Uterus (tissue), 4 donors: ENCODE data around the gene MYOZ1. TPM values are rescaled to one million over a fixed set of nuclear protein-coding genes. Genes with fewer than 3 reads are reported as not detected.

ENCODE experiments used
- DNase-seq, 2 donors: peaks; one replicate each; pipeline ENCODE4 v3.0.0-alpha.2; 2019 to 2020
- H3K27ac ChIP-seq, 2 donors: fragments of 200-600 bp; sonication (generic); 1 replicate in 1 of 2; 2 replicates in 1 of 2; pipeline ENCODE4 v1.5.1; 2016 to 2018
- H3K27me3 ChIP-seq, 2 donors: fragments of 200-600 bp; sonication (generic); one replicate each; pipeline ENCODE4 v1.5.1; 2018 to 2019; ENCODE audit warnings: control low read depth in 1 of 2
- H3K36me3 ChIP-seq, 2 donors: fragments of 200-600 bp; sonication (generic); one replicate each; pipeline ENCODE4 v1.5.1; 2019; ENCODE audit warnings: control low read depth in 1 of 2
- H3K4me1 ChIP-seq, 2 donors: fragments of 200-600 bp; sonication (generic); one replicate each; pipeline ENCODE4 v1.5.1; 2018 to 2019; ENCODE audit warnings: control low read depth in 1 of 2
- H3K4me3 ChIP-seq, 2 donors: fragments of 200-600 bp; sonication (generic); 1 replicate in 1 of 2; 2 replicates in 1 of 2; pipeline ENCODE4 v1.5.1; 2018 to 2019; ENCODE audit warnings: mild to moderate bottlenecking in 1 of 2
- H3K9me3 ChIP-seq, 2 donors: fragments of 200-600 bp; sonication (generic); one replicate each; pipeline ENCODE4 v1.5.1; 2019; ENCODE audit warnings: control low read depth in 1 of 2
- POLR2A ChIP-seq, 2 donors: fragments of 450-650 bp; IDR thresholded peaks; one replicate each; pipeline ENCODE4 v1.6.1; 2016; ENCODE audit warnings: antibody characterized with exemption in 2 of 2, mild to moderate bottlenecking in 1 of 2, moderate library complexity in 1 of 2
- intact Hi-C: fragments of 100-400 bp; cut with DNase I; formaldehyde crosslinking; loops from one replicate; pipeline ENCODE4 v1.15.1; 2023; ENCODE audit warnings: low total_unique reads
- total RNA-seq, 4 donors: library from RNA; depleted of rRNA in 3 of 4; stranded (reverse); fragments of >200 nt in 3 of 4; gene quantifications; one replicate each; pipeline versions ENCODE4 v1.1.0 to v1.2.4, GENCODE V29; 2014 to 2023
- TF ChIP-seq, protein P1 (sequence below), 4 experiments: fragments of 200-600 bp in 2 of 4; fragments of 450-650 bp in 2 of 4; sonication (generic) in 2 of 4; IDR thresholded peaks; one replicate each; pipeline ENCODE4 v1.5.1; 2016 to 2019; ENCODE audit warnings: antibody characterized with exemption in 4 of 4, mild to moderate bottlenecking in 2 of 4, moderate library complexity in 1 of 4
- donor health status: DM: yes; HTN: yes; CAD: no.

Gene MYOZ1
- total RNA-seq, 4 donors from 2014 or later: 1.6 to 1.7 TPM; not detected in 2

DNA sequence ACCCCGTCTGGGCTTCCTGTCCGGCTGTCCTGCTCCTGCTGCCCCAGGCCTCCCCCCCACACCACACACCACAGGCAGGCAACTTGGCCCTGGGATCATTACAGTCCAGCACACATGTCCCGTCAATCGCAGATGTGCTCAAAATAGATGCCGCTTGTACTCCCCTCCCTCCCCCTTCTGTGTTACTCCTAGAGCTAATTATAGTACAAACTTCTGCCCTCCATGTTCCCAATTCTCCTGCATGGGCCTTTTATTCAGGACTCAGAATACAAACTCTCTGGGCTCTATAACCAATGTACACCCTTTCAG is 14.7 kb upstream of the MYOZ1 start, which contains the start of gene SYNPO2L:
TSS of gene SYNPO2L (minus strand) at position 40 of the 309 bp plus-strand sequence. CDS start 107 bp downstream, outside the sequence.
- Histone ChIP-seq H3K27ac (no peak within 1 kb of the TSS), H3K27me3 (no peaks in the 10 kb centered on the region), H3K36me3 (no peaks in the 10 kb centered on the region), H3K4me3 (no peak within 1 kb of the TSS), H3K9me3 (no peaks in the 10 kb centered on the region), H3K4me1 (no peaks in the 10 kb centered on the region)
- intact Hi-C loops: no loop called here
- no peak for DNase-seq
- TF ChIP-seq, protein P1, sequence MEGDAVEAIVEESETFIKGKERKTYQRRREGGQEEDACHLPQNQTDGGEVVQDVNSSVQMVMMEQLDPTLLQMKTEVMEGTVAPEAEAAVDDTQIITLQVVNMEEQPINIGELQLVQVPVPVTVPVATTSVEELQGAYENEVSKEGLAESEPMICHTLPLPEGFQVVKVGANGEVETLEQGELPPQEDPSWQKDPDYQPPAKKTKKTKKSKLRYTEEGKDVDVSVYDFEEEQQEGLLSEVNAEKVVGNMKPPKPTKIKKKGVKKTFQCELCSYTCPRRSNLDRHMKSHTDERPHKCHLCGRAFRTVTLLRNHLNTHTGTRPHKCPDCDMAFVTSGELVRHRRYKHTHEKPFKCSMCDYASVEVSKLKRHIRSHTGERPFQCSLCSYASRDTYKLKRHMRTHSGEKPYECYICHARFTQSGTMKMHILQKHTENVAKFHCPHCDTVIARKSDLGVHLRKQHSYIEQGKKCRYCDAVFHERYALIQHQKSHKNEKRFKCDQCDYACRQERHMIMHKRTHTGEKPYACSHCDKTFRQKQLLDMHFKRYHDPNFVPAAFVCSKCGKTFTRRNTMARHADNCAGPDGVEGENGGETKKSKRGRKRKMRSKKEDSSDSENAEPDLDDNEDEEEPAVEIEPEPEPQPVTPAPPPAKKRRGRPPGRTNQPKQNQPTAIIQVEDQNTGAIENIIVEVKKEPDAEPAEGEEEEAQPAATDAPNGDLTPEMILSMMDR (IDR thresholded peaks at IDR 0.05): no peak
- TF ChIP-seq POLR2A (IDR thresholded peaks at IDR 0.05): no peak

DNA sequence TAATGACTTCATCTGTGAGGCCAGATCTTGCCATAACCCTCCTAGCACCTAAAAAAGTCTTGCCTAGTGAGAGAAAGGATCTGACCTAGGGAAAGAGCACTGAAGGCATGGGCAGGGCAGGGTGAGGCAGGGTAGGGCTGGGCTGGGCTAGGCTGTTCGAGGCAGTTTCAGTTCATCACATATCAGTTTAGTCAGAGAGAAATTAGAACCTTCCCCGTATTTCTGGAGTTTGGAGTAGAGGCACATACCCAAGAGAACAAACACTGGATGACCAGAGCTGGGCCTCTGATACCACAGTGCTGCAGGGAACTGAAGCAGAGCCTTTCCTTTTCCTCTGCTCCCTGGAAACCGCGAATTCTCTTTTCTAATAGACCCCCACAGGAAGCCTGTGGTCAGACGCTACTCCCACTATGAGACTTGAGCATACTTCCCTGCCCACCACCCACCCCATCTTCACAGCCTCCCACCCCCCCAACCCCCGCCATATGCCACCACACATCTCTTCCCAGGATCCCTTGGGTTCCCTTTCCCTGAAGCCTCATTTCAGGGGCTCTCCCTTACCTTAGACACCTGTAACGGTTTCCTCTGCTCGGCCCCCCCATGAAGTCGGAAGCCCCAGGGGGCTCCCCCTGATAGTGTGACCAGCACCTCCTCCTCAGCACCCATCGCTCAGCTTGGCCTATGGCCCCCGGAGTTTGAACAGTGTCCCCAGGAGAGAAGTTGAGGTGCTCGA is 14.1 kb upstream of the MYOZ1 start:
- DNase-seq: no peak
- no peaks in the 10 kb centered on the region for H3K27me3 ChIP-seq
- H3K9me3 ChIP-seq: no peaks in the 10 kb centered on the region
- TF ChIP-seq, protein P1 (IDR thresholded peaks at IDR 0.05): no peak
- no peak for TF ChIP-seq POLR2A (IDR thresholded peaks at IDR 0.05)
- intact Hi-C loops: no loop called here
- no peak overlapping the region for H3K27ac ChIP-seq
- H3K4me3 ChIP-seq: no peak overlapping the region
- no peaks in the 10 kb centered on the region for H3K36me3 ChIP-seq
- H3K4me1 ChIP-seq: peaks cover 0 to 2% of the 10 kb centered on the region in 2 donors

GRCh38 chr10:73653701-73654100 is 12.4 kb upstream of the MYOZ1 start:
- DNase-seq: no peak
- Histone ChIP-seq H3K9me3 (no peaks in the 10 kb centered on the region), H3K4me3 (no peak overlapping the region), H3K27me3 (no peaks in the 10 kb centered on the region), H3K4me1 (peaks cover 0 to 2% of the 10 kb centered on the region in 2 donors), H3K36me3 (no peaks in the 10 kb centered on the region), H3K27ac (no peak overlapping the region)
- intact Hi-C loops: no loop called here
- no peak for TF ChIP-seq POLR2A (IDR thresholded peaks at IDR 0.05)

DNA sequence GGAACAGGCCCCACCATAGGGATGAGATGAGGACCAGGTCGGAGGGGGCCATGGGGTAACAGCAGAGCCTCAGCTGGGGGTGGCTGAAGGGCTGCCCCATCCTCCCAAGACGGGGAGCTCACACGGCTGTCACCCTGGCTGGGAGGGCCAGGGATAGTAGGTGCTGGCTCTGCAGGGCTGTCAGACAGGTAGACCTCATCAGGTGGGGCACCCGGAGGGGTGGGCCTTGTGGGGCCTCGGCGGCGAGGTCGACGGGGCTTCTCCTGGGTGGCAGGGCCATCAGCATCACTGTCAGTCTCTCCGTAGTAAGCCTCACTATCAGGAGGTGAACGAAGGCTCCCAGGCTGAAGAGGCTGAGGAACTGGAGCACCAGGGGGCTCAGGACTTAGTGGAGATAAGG is 11.9 kb upstream of the MYOZ1 start:
- TF ChIP-seq POLR2A (IDR thresholded peaks at IDR 0.05): no peak
- TF ChIP-seq, protein P1 (IDR thresholded peaks at IDR 0.05): no peak
- no peak overlapping the region for H3K27ac ChIP-seq
- no peaks in the 10 kb centered on the region for H3K36me3 ChIP-seq
- H3K27me3 ChIP-seq: no peaks in the 10 kb centered on the region
- H3K4me3 ChIP-seq: no peak overlapping the region
- no peaks in the 10 kb centered on the region for H3K9me3 ChIP-seq
- peaks cover 0 to 2% of the 10 kb centered on the region in 2 donors for H3K4me1 ChIP-seq
- intact Hi-C loops: no loop called here
- DNase-seq: no peak

DNA sequence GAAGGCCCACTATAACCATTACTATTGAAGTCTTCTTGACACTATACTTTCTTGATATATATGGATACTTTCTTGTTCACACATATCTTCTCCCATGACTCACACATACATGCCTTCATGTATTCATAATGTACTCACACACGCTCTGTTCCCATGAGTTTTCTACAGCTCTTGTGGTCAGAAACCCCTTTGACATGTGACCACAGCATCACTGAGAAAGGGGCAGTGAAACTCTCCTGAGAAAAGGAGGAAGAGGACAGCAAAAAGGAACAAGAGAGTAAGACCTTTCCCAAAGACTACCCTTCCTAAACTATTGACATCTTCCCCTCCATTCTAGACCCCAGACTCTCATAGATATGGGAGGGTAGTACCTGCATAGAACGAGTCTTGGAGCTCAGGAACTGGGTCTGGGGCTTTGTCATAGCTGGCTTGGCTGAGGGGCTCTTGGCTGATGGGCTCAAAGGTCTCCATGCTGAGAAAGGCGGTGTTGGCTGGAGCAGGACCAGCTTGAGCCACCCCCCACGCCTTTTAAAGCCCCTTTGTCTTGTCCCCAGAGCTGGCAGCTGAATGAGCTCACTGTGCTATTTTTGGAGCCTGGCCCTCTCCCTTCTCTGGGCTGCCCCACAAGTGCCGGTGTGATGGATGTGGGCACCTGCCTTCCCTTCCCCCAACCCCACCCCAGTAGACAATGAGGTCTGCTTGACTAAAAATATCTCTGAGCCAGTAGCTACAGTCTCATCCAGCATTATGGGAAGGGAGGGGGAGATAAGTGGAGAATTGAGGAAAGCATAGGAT is 9.5 kb upstream of the MYOZ1 start:
- peaks cover 0 to 2% of the 10 kb centered on the region in 2 donors for H3K4me1 ChIP-seq
- H3K4me3 ChIP-seq: no peak overlapping the region
- H3K27ac ChIP-seq: no peak overlapping the region
- intact Hi-C loops: no loop called here
- H3K36me3 ChIP-seq: no peaks in the 10 kb centered on the region
- no peaks in the 10 kb centered on the region for H3K9me3 ChIP-seq
- DNase-seq: no peak
- TF ChIP-seq POLR2A (IDR thresholded peaks at IDR 0.05): no peak
- TF ChIP-seq, protein P1 (IDR thresholded peaks at IDR 0.05): no peak
- H3K27me3 ChIP-seq: no peaks in the 10 kb centered on the region
